Breast epithelium (tissue), 4 donors: ENCODE results near the gene FANK1. TPM values are rescaled to one million over a fixed set of nuclear protein-coding genes. Genes with fewer than 3 reads are reported as not detected.

ENCODE experiments used
- DNase-seq, 2 donors: peaks; one replicate each; pipeline ENCODE4 v3.0.0-alpha.2; 2019; ENCODE audit warnings: low spot score in 2 of 2
- H3K27ac ChIP-seq, 2 donors: fragments of 200-600 bp; sonication (generic) in 1 of 2; one replicate each; pipeline ENCODE4 v1.5.1; 2016 to 2019; ENCODE audit warnings: mild to moderate bottlenecking in 1 of 2
- H3K27me3 ChIP-seq, 2 donors: fragments of 200-600 bp; sonication (generic) in 1 of 2; one replicate each; pipeline versions ENCODE4 v1.5.1 to v1.6.0; 2017 to 2019; ENCODE audit warnings: control low read depth in 1 of 2, mild to moderate bottlenecking in 1 of 2
- H3K36me3 ChIP-seq: fragments of 200-600 bp; one replicate; pipeline ENCODE4 v1.5.1; 2019
- H3K4me1 ChIP-seq, 2 donors: fragments of 200-600 bp; sonication (generic); one replicate each; pipeline ENCODE4 v1.5.1; 2016 to 2019; ENCODE audit warnings: control low read depth in 1 of 2
- H3K4me3 ChIP-seq, 3 donors: fragments of 200-600 bp; sonication (generic); 1 replicate in 2 of 3; 2 replicates in 1 of 3; pipeline ENCODE4 v1.5.1; 2016 to 2019; ENCODE audit warnings: mild to moderate bottlenecking in 3 of 3, moderate library complexity in 2 of 3
- H3K9me3 ChIP-seq, 2 donors: fragments of 200-600 bp; sonication (generic) in 1 of 2; one replicate each; pipeline ENCODE4 v1.5.1; 2016 to 2019; ENCODE audit warnings: control low read depth in 1 of 2
- POLR2A ChIP-seq: fragments of 450-650 bp; IDR thresholded peaks from one replicate; pipeline ENCODE4 v1.6.1; 2016; ENCODE audit warnings: antibody characterized with exemption, mild to moderate bottlenecking, moderate library complexity
- POLR2AphosphoS5 ChIP-seq, 3 donors: sonication (generic); formaldehyde crosslinking; IDR thresholded peaks; one replicate each; pipeline ENCODE4 v1.6.1; 2017; ENCODE audit warnings: antibody characterized with exemption in 3 of 3
- intact Hi-C: fragments of 100-400 bp; cut with DNase I; formaldehyde crosslinking; loops from one replicate; pipeline ENCODE4 v1.15.1; 2023; ENCODE audit warnings: low total_unique reads
- total RNA-seq, 3 donors: library from RNA; depleted of rRNA; stranded (reverse); fragments of >200 nt; gene quantifications; one replicate each; pipeline ENCODE4 v1.1.0, GENCODE V29; 2016
- TF ChIP-seq, protein P1 (sequence below), 3 donors: fragments of 450-650 bp; IDR thresholded peaks; one replicate each; pipeline ENCODE4 v1.5.1; 2016 to 2017; ENCODE audit warnings: antibody characterized with exemption in 3 of 3, mild to moderate bottlenecking in 3 of 3, moderate library complexity in 3 of 3

The FANK1 gene
- total RNA-seq, 3 donors from 2014 or later: 2.6 to 18.1 (median 13.8) TPM

GRCh38 chr10:125990974-125991373 is 94.6 kb downstream of the FANK1 start:
- intact Hi-C loops: no loop called here
- Histone ChIP-seq H3K36me3 (no peaks in the 10 kb centered on the region), H3K9me3 (no peaks in the 10 kb centered on the region), H3K27me3 (no peaks in the 10 kb centered on the region), H3K27ac (no peak overlapping the region), H3K4me1 (no peaks in the 10 kb centered on the region), H3K4me3 (no peak overlapping the region)
- no peak for DNase-seq
- no peak for TF ChIP-seq POLR2AphosphoS5 (IDR thresholded peaks at IDR 0.05)
- no peak for TF ChIP-seq POLR2A
- TF ChIP-seq, protein P1, sequence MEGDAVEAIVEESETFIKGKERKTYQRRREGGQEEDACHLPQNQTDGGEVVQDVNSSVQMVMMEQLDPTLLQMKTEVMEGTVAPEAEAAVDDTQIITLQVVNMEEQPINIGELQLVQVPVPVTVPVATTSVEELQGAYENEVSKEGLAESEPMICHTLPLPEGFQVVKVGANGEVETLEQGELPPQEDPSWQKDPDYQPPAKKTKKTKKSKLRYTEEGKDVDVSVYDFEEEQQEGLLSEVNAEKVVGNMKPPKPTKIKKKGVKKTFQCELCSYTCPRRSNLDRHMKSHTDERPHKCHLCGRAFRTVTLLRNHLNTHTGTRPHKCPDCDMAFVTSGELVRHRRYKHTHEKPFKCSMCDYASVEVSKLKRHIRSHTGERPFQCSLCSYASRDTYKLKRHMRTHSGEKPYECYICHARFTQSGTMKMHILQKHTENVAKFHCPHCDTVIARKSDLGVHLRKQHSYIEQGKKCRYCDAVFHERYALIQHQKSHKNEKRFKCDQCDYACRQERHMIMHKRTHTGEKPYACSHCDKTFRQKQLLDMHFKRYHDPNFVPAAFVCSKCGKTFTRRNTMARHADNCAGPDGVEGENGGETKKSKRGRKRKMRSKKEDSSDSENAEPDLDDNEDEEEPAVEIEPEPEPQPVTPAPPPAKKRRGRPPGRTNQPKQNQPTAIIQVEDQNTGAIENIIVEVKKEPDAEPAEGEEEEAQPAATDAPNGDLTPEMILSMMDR (IDR thresholded peaks at IDR 0.05): no peak

DNA sequence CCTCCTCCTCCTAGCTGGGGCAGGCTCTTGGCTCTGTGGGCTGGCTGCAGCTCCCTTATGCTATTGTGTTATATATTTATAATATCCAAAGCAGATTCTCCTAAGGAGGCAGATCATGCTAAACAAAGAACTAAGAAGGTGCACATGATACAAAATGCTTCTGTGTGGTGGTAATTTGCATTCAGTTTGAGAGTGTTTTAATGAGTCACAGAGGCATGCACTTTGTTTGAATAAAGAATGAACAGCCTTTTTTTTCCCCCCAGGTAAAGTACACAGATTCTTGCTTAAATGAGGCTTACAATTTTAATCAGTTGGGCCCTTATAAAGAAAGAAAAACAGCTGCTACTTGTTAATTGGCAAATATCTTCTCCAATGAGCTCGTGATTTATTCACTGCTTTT is 95.0 kb downstream of the FANK1 start:
- Histone ChIP-seq H3K27me3 (no peaks in the 10 kb centered on the region), H3K4me1 (no peaks in the 10 kb centered on the region), H3K4me3 (no peak overlapping the region), H3K27ac (no peak overlapping the region), H3K36me3 (no peaks in the 10 kb centered on the region), H3K9me3 (no peaks in the 10 kb centered on the region)
- TF ChIP-seq POLR2A (no peak), POLR2AphosphoS5 (IDR thresholded peaks at IDR 0.05) (no peak)
- TF ChIP-seq, protein P1 (IDR thresholded peaks at IDR 0.05): no peak
- intact Hi-C loops: no loop called here
- no peak for DNase-seq

DNA sequence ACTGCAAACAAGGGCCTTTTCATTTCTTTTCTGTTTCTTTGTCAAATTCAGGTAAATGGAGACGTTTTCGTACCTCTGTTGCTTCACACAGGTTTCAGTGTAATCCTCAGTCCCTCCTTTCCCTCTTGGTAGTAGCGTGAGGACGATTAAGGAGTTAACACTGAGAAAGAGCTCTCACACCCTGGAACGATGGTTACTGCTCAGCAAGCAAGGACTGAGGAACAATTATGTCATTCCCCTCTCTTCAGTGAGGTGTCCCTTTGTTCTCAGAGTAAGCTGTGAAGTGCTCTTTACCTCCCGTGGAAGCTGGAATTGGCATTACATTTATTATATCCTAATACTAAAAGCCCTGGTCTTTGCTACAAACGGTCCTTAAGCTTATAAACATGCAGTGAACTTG is 95.9 kb downstream of the FANK1 start:
- no peak overlapping the region for H3K4me3 ChIP-seq
- H3K27ac ChIP-seq: peak overlapping the region in 1 of 2 donors; percentile 48
- TF ChIP-seq, protein P1 (IDR thresholded peaks at IDR 0.05): no peak
- TF ChIP-seq POLR2AphosphoS5 (IDR thresholded peaks at IDR 0.05): no peak
- TF ChIP-seq POLR2A: no peak
- DNase-seq: no peak
- no peaks in the 10 kb centered on the region for H3K4me1 ChIP-seq
- no peaks in the 10 kb centered on the region for H3K9me3 ChIP-seq
- no peaks in the 10 kb centered on the region for H3K36me3 ChIP-seq
- H3K27me3 ChIP-seq: no peaks in the 10 kb centered on the region
- intact Hi-C loops: no loop called here

DNA sequence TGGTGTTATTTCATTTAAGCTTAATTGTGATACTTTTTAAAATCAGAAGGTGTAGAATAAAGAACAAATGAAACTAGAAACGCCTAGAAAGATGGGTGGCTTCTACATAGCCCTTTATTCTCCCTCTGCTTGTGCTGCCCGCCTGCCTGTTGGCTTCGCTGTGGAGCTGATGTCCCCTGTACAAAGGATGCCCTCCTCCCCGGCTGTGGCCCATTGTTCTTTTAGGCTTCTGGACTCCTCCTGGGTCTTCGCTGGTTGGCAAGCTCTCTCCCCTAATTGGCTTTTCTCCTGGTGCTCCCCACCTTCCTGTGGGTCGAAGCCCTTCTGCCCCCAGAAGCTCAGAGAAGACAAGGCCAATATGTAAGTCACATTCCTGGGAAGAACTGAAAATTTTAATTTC is 98.2 kb downstream of the FANK1 start:
- Histone ChIP-seq H3K27ac (no peak overlapping the region), H3K4me3 (no peak overlapping the region), H3K27me3 (no peaks in the 10 kb centered on the region), H3K4me1 (no peaks in the 10 kb centered on the region), H3K9me3 (no peaks in the 10 kb centered on the region), H3K36me3 (no peaks in the 10 kb centered on the region)
- no peak for DNase-seq
- intact Hi-C loops: no loop called here
- TF ChIP-seq POLR2AphosphoS5 (IDR thresholded peaks at IDR 0.05) (no peak), POLR2A (no peak)
- TF ChIP-seq, protein P1 (IDR thresholded peaks at IDR 0.05): no peak

DNA sequence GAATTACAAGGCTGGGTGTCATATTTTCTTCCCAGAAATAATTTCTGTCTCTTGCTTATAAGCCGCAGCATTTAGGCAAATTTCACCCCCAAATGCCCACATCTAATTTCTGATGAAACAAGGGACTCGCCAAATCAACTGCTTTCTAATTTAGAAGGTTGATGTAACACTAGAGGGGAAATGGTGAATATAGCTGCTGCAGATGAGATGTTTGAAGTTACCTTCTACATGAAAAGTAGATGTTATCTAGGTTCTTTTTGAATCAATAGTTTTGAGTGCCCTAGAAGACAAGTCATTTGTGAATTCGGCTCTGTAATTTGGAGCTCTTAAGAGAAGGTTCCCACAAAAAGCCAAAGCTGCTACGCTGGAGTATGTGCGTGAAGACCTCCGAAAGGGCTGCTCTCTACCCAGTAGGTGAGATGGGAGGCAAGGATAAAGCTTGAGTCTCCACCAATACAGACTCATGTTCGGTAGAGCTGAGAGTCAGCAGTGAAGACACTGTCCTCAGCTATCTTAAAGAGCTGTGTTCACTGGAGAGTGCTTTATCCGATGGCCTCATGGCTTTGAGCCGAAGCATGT is 99.5 kb downstream of the FANK1 start:
- Histone ChIP-seq H3K27me3 (no peaks in the 10 kb centered on the region), H3K4me1 (no peaks in the 10 kb centered on the region), H3K4me3 (no peak overlapping the region), H3K27ac (no peak overlapping the region), H3K36me3 (no peaks in the 10 kb centered on the region), H3K9me3 (no peaks in the 10 kb centered on the region)
- intact Hi-C loops: no loop called here
- no peak for TF ChIP-seq POLR2AphosphoS5 (IDR thresholded peaks at IDR 0.05)
- TF ChIP-seq POLR2A: no peak
- TF ChIP-seq, protein P1 (IDR thresholded peaks at IDR 0.05): no peak
- DNase-seq: no peak
